ENCODE data around the gene PLEKHA8.

GRCh38 chr7:30088362-30088761 is 60.1 kb downstream of the PLEKHA8 start:
- TF ChIP-seq, protein P1, sequence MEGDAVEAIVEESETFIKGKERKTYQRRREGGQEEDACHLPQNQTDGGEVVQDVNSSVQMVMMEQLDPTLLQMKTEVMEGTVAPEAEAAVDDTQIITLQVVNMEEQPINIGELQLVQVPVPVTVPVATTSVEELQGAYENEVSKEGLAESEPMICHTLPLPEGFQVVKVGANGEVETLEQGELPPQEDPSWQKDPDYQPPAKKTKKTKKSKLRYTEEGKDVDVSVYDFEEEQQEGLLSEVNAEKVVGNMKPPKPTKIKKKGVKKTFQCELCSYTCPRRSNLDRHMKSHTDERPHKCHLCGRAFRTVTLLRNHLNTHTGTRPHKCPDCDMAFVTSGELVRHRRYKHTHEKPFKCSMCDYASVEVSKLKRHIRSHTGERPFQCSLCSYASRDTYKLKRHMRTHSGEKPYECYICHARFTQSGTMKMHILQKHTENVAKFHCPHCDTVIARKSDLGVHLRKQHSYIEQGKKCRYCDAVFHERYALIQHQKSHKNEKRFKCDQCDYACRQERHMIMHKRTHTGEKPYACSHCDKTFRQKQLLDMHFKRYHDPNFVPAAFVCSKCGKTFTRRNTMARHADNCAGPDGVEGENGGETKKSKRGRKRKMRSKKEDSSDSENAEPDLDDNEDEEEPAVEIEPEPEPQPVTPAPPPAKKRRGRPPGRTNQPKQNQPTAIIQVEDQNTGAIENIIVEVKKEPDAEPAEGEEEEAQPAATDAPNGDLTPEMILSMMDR (IDR thresholded peaks at IDR 0.05): no peak
- TF ChIP-seq POLR2A (IDR thresholded peaks at IDR 0.05) (no peak), EP300 (IDR thresholded peaks at IDR 0.05) (no peak)

Measured in tibial nerve (tissue), 4 donors.